ENCODE results near the gene SAP30L. TPM values are rescaled to one million over a fixed set of nuclear protein-coding genes. Genes with fewer than 3 reads are reported as not detected.

SAP30L gene
- total RNA-seq, 3 donors from 2014 or later (not counting 1 experiment from before 2014, with no cell fraction given) = 37.0 to 48.4 (median 47.6) TPM

GRCh38 chr5:154505567-154505966, 59.8 kb downstream of the SAP30L start:
- TF ChIP-seq CTCF (IDR thresholded peaks at IDR 0.05) = no peak
- ATAC-seq = no peak

GRCh38 chr5:154506049-154506715, 60.4 kb downstream of the SAP30L start:
- ATAC-seq (no peak), DNase-seq (no peak)
- TF ChIP-seq CTCF (IDR thresholded peaks at IDR 0.05) = no peak
- no peak overlapping the region for H3K4me3 ChIP-seq (ENCODE audit: low read length)
- Mint-ChIP-seq H3K27ac (no peak overlapping the region), H3K27me3 (ENCODE audit: low read depth in 2 of 2) (peaks cover 44 to 64% of the 10 kb centered on the region in 2 donors), H3K4me3 (no peak overlapping the region), H3K36me3 (no peaks in the 10 kb centered on the region), H3K9me3 (no peaks in the 10 kb centered on the region), H3K4me1 (peaks cover 13 to 22% of the 10 kb centered on the region in 2 donors)
- no peaks in the 10 kb centered on the region for H3K9me3 ChIP-seq (ENCODE audit: control insufficient read depth, insufficient read depth, low read length)
- no peak overlapping the region for H3K27ac ChIP-seq (ENCODE audit: low read length)
- no peaks in the 10 kb centered on the region for H3K36me3 ChIP-seq (ENCODE audit: control insufficient read depth, insufficient read depth, low read length)
- intact Hi-C loops (cut with micrococcal nuclease) = no loop called here
- 89% methylated on average over 8 of the region's 8 CpGs for WGBS (ENCODE audit: insufficient coverage)
- H3K27me3 ChIP-seq (ENCODE audit: control insufficient read depth, insufficient read depth, low read length) = peaks cover 12% of the 10 kb centered on the region
- H3K4me1 ChIP-seq (ENCODE audit: control insufficient read depth, insufficient read depth, low read length) = peaks cover 22% of the 10 kb centered on the region

More at GRCh38 chr5:154505567-154505966, 59.8 kb downstream of the SAP30L start:
- intact Hi-C loops (cut with micrococcal nuclease) = no loop called here
- Histone ChIP-seq H3K27me3 (ENCODE audit: control insufficient read depth, insufficient read depth, low read length) (peaks cover 12% of the 10 kb centered on the region), H3K4me3 (ENCODE audit: low read length) (no peak overlapping the region), H3K9me3 (ENCODE audit: control insufficient read depth, insufficient read depth, low read length) (no peaks in the 10 kb centered on the region), H3K27ac (ENCODE audit: low read length) (no peak overlapping the region), H3K36me3 (ENCODE audit: control insufficient read depth, insufficient read depth, low read length) (no peaks in the 10 kb centered on the region), H3K4me1 (ENCODE audit: control insufficient read depth, insufficient read depth, low read length) (peaks cover 22% of the 10 kb centered on the region)
- 86% methylated on average over 10 of the region's 10 CpGs for WGBS (ENCODE audit: insufficient coverage)
- Mint-ChIP-seq H3K9me3 (no peaks in the 10 kb centered on the region), H3K36me3 (no peaks in the 10 kb centered on the region), H3K27me3 (ENCODE audit: low read depth in 2 of 2) (peaks cover 45 to 65% of the 10 kb centered on the region in 2 donors), H3K4me3 (no peak overlapping the region), H3K4me1 (peaks cover 13 to 22% of the 10 kb centered on the region in 2 donors), H3K27ac (no peak overlapping the region)
- DNase-seq = no peak

GRCh38 chr5:154506716-154507080, 60.9 kb downstream of the SAP30L start:
- Histone ChIP-seq H3K27me3 (ENCODE audit: control insufficient read depth, insufficient read depth, low read length) (peaks cover 11% of the 10 kb centered on the region), H3K4me1 (ENCODE audit: control insufficient read depth, insufficient read depth, low read length) (peaks cover 22% of the 10 kb centered on the region), H3K9me3 (ENCODE audit: control insufficient read depth, insufficient read depth, low read length) (no peaks in the 10 kb centered on the region), H3K27ac (ENCODE audit: low read length) (no peak overlapping the region), H3K36me3 (ENCODE audit: control insufficient read depth, insufficient read depth, low read length) (no peaks in the 10 kb centered on the region), H3K4me3 (ENCODE audit: low read length) (no peak overlapping the region)
- no peak for TF ChIP-seq CTCF (IDR thresholded peaks at IDR 0.05)
- ATAC-seq = no peak
- intact Hi-C loops (cut with micrococcal nuclease) = no loop called here
- H3K27me3 Mint-ChIP-seq (ENCODE audit: low read depth in 2 of 2) = peaks cover 39 to 63% of the 10 kb centered on the region in 2 donors
- WGBS (ENCODE audit: insufficient coverage) = 92% methylated on average over 11 of the region's 11 CpGs
- H3K27ac Mint-ChIP-seq = no peak overlapping the region
- H3K4me3 Mint-ChIP-seq = no peak overlapping the region
- no peaks in the 10 kb centered on the region for H3K36me3 Mint-ChIP-seq
- H3K4me1 Mint-ChIP-seq = peaks cover 13 to 22% of the 10 kb centered on the region in 2 donors
- no peaks in the 10 kb centered on the region for H3K9me3 Mint-ChIP-seq
- DNase-seq = no peak

- Histone ChIP-seq H3K4me1 (ENCODE audit: control insufficient read depth, insufficient read depth, low read length) (peaks cover 13% of the 10 kb centered on the region), H3K27me3 (ENCODE audit: control insufficient read depth, insufficient read depth, low read length) (peaks cover 5% of the 10 kb centered on the region), H3K36me3 (ENCODE audit: control insufficient read depth, insufficient read depth, low read length) (no peaks in the 10 kb centered on the region), H3K27ac (ENCODE audit: low read length) (no peak overlapping the region), H3K4me3 (ENCODE audit: low read length) (no peak overlapping the region), H3K9me3 (ENCODE audit: control insufficient read depth, insufficient read depth, low read length) (no peaks in the 10 kb centered on the region)
- WGBS (ENCODE audit: insufficient coverage) = 53% methylated on average over 2 of the region's 2 CpGs
- Mint-ChIP-seq H3K27me3 (ENCODE audit: low read depth in 2 of 2) (peaks cover 31 to 52% of the 10 kb centered on the region in 2 donors), H3K27ac (no peak overlapping the region), H3K4me3 (no peak overlapping the region), H3K9me3 (no peaks in the 10 kb centered on the region), H3K36me3 (no peaks in the 10 kb centered on the region), H3K4me1 (peaks cover 5 to 15% of the 10 kb centered on the region in 2 donors)
- intact Hi-C loops (cut with micrococcal nuclease) = no loop called here
- DNase-seq = no peak
- TF ChIP-seq CTCF (IDR thresholded peaks at IDR 0.05) = no peak
- peak in 1 of 3 donors; percentile 52 for ATAC-seq
These were observed 62.3 kb downstream of the SAP30L start for GRCh38 chr5:154508114-154508513.

All from natural killer cell (primary cell).